ENCODE measurements around the gene MARK4.
A peak's percentile ranks its signal among the peaks of the same experiment; 100 is the strongest.
"Not testable (repeated sequence)": the region's sequence is repeated elsewhere in the genome, so short reads cannot be mapped to it uniquely, and the experiment has no call there.

Gene MARK4

DNA sequence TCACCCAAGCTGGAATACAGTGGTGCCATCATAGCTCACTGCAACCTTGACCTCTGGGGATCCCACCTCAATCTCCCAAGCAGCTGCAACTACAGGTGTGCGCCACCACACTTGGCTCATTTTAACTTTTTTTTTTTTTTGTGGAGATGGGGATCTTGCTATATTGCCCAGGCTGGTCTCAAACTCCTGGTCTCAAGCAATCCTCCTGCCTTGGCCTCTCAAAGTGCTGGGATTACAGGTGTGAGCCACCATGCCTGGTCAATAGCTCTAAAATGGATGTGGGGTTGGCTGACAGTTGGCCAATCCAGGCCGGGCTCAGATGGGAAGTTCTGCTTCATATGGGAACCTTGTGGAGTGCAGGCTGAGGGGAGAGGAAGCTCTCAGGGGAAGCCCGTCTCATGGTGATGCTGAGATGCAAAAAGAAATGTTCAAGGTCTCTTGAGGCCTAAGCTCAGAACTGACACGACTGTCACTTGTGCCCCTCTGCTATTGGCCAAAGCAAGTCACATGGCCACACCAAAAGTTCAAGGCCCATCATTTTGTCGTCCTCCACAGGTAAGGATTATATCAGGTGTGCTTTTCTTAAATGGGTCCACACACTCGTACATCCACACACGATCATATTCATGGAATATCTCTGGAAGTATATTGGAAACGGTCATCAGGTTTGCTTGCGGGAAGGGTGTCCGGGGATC is 82.7 kb downstream of the MARK4 start:
- no peak for DNase-seq (ENCODE audit: low read depth)
- H3K4me3 ChIP-seq (ENCODE audit: low read depth, low read length) = no peak overlapping the region
- TF ChIP-seq, protein P1, sequence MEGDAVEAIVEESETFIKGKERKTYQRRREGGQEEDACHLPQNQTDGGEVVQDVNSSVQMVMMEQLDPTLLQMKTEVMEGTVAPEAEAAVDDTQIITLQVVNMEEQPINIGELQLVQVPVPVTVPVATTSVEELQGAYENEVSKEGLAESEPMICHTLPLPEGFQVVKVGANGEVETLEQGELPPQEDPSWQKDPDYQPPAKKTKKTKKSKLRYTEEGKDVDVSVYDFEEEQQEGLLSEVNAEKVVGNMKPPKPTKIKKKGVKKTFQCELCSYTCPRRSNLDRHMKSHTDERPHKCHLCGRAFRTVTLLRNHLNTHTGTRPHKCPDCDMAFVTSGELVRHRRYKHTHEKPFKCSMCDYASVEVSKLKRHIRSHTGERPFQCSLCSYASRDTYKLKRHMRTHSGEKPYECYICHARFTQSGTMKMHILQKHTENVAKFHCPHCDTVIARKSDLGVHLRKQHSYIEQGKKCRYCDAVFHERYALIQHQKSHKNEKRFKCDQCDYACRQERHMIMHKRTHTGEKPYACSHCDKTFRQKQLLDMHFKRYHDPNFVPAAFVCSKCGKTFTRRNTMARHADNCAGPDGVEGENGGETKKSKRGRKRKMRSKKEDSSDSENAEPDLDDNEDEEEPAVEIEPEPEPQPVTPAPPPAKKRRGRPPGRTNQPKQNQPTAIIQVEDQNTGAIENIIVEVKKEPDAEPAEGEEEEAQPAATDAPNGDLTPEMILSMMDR (IDR thresholded peaks at IDR 0.05; ENCODE audit: control insufficient read depth, extremely low read depth, insufficient read depth) = no peak

DNA sequence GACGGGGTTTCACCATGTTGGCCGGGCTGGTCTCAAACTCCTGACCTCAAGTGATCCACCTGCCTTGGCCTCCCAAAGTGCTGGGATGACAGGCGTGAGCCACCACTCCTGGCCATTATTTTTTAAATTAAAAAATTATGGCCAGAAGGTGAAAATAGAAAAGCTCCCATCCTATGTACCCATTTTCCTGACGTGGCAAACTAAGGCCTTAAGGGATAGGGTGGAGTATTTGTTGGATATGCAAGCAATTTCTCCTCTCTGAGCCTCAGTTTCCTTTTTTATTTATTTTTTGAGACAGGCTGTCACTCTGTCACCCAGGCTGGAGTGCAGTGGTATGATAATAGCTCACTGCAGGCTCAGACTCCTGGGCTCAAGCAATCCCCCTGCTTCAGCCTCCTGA is 83.8 kb downstream of the MARK4 start:
- not testable (repeated sequence) for H3K4me3 ChIP-seq (ENCODE audit: low read depth, low read length); DNase-seq (ENCODE audit: low read depth)

DNA sequence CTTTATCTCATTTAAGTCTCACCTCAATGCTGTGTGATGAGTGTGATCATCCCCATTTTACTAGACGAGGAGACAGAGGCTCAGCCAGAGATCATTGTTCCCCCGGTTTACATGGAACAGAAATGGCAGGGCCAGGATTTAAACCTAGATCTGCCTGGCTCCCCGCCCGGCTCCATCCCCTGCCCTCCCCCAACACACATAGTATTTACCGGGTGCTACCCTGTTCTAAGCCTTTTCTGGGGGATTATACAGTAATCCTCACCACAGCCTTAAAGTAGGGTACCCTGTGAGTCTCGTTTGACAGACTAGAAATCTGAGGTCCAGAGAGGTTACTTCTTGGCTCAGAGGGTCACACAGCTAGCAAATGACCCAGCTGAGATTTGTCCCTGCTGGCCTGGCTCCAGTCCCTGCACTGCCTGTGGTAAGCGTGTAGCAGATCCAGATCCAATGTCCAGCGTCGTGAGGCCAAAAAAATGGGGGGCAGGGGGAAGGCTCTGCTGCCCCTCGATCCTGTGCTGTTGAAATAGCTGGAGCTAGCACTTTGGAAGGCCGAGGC is 85.7 kb downstream of the MARK4 start:
- TF ChIP-seq, protein P1 (IDR thresholded peaks at IDR 0.05; ENCODE audit: control insufficient read depth, extremely low read depth, insufficient read depth) = no peak
- no peak for DNase-seq (ENCODE audit: low read depth)

DNA sequence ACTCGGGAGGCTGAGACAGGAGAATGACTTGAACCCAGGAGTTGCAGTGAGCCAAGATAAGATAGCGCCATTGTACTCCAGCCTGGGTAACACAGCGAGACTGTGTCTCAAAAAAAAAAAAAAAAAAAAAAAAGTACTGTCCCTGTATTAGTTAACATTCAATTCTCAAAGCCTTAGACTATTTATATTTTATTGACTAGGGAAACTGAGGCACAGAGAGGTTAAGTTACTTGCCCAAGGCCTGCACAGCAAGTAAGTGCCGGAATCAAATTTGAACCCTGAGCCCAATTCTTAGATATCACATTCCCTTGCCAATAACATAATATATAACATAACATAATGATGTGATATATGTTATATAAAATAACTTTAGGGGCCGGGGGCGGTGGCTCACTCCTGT is 88.6 kb downstream of the MARK4 start:
- H3K4me3 ChIP-seq (ENCODE audit: low read depth, low read length) = no peak overlapping the region
- DNase-seq (ENCODE audit: low read depth) = no peak
- TF ChIP-seq, protein P1 (IDR thresholded peaks at IDR 0.05; ENCODE audit: control insufficient read depth, extremely low read depth, insufficient read depth) = no peak

More for the DNA sequence above, 85.7 kb downstream of the MARK4 start:
- H3K4me3 ChIP-seq (ENCODE audit: low read depth, low read length) = no peak overlapping the region

DNA sequence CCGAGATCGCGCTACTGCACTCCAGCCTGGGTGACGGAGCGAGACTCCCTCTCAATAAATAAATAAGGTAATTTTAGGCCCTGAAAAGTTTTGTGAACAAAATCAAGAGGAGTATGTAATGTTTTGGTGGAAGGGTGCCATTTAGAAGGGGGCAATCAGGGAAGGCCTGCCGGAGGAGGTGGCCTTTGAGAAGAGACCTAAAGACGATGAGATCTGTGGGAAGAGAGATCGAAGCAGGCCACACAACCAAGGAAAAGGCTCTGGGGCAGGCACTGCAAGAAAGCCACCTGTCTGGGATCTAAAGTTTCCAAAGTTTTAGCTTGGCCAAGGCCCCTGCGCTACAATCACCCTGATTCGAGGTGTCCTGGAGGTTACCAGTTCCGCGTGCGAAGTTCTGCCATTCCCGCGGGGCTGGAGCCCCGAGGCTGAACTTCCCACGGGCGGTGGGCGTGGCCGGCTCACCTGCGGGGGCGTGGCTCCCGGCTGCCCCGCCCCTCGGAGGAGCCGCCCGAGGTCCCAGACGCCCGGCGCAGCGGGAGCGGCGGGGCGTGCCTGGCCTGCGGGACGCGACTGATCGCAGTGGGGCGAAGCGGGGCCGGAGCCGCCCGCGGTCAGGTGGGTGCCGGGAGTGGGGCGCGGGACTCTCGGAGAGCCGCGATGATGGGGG is 89.3 kb downstream of the MARK4 start, which contains the start of gene KLC3:
KLC3 (plus strand) TSS at position 519 of the 667 bp plus-strand sequence. CDS start 4,792 bp downstream, outside the sequence.
- TF ChIP-seq, protein P1 (IDR thresholded peaks at IDR 0.05; ENCODE audit: control insufficient read depth, extremely low read depth, insufficient read depth) = no peak
- peak within 1 kb of the TSS; percentile 56 for H3K4me3 ChIP-seq (ENCODE audit: low read depth, low read length)
- DNase-seq (ENCODE audit: low read depth) = no peak

DNA sequence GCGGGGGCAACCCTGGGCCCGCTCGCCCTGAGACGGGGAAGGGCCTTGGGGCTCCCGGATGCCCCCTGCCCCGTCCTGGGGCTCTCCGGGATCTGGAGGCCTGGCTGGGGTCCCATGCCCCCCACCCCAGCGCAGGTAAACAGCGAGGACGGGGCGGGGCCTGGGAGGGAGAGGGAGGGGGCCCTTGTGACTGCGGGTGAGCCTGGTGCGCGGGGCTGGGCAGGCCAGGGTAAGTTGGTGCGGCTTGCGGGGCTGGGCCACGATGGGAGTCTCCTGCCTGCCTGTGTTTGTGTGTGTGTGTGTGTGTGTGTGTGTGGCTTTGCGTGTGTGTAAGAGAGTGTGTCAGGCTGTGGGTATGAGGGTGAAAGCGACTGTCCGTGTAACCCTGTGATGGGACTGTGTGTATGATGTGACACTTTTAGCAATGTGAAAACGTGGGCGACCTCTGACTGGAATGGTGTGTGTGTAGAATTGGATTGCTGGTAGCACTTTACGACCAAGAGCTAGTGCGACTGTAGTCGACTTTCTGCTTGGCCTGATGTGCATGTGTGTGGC is 89.9 kb downstream of the MARK4 start:
- TF ChIP-seq, protein P1 (IDR thresholded peaks at IDR 0.05; ENCODE audit: control insufficient read depth, extremely low read depth, insufficient read depth) = no peak
- DNase-seq (ENCODE audit: low read depth) = no peak
- H3K4me3 ChIP-seq (ENCODE audit: low read depth, low read length) = peak overlapping the region; percentile 56

DNA sequence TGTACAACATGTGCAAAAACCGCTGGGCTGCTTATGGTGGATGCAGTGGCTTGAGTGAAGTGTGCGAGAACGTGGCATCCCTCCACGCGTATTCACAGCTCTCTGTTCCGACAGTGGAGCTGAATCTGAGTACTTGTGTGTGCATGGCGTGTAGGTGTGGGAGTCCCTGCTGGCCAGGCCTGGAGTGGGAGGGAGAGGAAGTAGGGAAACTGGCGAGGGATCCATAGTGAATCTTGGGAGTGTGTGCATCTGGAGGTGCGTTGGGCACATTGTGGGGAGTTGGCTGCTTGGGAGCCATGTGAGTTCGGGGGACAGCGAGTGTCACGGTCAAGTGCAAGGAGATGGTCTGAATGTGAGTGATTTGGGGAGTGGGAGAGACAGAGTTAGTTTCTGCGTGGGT is 91.8 kb downstream of the MARK4 start:
- TF ChIP-seq, protein P1 (IDR thresholded peaks at IDR 0.05; ENCODE audit: control insufficient read depth, extremely low read depth, insufficient read depth) = no peak
- DNase-seq (ENCODE audit: low read depth) = no peak
- H3K4me3 ChIP-seq (ENCODE audit: low read depth, low read length) = no peak overlapping the region

Measured in LNCaP clone FGC (cell line).